ENCODE data around the gene CPZ.

CPZ gene

GRCh38 chr4:8656711-8657380 lies 64.3 kb downstream of the CPZ start:
- no peak for DNase-seq

DNA sequence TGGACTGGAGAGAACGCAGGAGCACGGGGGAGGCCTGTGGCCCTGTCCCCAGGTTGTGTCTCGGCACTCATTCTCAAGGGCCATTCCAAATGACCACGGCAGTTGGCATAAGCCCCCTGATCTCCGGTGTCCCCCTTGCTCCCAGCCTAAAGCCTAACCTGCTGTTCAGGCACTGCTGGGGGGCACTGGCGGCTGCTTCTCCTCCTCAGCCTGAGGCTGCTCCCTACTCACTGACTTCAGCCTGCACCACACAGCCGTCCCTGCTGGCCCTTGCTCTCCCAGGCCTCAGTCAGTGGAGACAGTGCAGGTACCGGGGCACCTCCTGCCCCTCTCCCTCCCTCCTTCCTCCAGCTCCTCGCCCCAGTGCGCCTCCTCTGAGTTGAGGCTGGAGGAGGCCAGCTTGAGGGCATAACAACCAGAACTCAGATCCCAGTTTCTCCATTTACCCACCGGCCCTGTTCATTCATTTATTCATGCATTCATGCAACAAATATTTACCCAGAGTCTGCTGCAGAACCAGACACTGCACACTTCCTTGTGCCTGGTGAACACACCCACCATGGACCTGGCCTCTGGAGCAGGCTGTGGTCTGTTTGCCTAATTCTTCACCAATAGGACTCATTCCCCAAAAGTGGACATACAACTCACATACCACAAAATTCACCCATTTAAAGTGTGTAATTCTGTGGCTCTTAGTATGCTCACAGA lies 65.0 kb downstream of the CPZ start:
- no peak for DNase-seq

GRCh38 chr4:8662776-8663175 lies 70.2 kb downstream of the CPZ start:
- DNase-seq = no peak

GRCh38 chr4:8664031-8664805 lies 71.7 kb downstream of the CPZ start:
- no peak for DNase-seq

DNA sequence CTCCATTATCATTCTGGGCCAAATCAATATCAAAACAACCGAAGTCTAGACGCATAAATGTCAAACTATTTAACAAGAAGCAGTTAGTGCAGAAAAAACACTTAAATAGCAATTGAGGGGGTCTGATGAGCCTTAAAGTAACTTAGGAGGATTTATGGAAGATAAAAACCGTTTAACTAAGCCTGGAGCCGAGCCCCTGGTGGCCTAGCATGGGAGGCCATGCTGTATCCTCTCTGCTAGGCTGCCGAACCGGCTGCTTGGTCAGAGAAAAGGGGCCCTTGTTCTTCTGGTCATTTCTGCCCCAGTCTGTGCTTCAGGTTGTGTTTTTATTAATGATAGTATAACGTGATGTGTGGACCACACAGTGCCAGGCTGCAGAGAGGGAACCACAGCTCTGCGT lies 72.4 kb downstream of the CPZ start:
- DNase-seq = no peak

DNA sequence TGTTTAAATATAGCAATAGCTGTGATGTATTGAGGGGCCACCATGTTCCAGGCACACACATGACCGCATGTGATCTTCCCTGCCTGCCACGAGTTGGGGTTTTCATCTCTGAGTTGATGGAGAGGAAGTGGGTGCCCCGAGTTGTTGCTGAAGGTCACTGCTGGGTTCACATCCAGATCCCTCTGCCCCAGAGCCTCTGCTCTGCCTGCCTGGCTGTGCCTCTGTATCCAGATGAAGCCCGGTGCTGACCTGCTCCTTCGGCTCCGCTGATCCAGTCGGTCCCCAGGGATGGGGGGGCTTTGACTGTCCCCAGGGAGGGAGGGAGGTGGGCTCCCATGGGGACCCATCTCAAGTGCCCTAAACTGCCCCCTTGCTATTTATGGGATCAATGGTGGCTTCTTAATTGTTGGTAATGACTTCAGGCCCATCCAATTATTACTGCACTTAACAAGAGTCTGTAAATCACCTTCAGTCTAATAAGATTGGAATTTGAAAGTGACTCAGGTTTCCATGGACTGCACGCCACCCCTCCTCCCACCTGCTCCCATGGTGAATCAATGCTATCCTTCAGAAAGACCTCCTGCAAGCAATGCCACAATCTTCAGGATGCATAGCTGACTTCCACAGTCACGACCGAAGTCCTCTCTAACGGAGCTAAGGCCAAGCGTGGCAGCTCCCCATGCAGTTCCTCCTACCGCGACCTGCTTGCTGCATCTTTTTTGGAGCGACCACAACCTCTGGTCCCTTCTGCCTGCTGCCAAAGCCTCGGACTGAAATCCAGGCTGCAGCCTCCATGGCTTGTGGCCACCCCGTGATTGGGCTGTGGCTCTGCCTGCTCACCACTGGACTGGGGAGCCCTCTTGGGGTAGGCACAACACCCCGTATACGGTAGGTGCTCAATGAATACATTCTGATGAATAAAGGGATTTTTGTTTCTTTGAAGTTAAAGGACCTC lies 73.1 kb downstream of the CPZ start:
- DNase-seq = no peak

DNA sequence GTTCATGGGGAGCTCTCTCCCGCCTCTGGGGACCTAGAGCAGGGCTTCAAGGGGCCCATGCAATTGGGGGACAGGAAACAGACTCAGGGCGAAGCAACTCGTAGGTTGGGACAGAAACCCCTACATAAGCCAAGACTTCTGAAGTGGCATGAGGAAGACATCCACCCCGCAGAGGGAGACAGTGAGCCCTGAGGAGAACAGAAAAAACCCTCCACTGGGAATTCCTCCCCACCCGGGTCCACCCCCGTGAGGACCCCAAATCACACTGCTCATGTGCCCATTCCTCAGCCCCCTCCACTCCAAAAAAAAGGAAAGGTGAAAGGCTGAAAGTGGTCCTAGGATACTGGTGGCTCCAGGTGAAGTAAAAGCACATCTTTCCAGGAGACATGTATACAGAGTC lies 74.0 kb downstream of the CPZ start:
- no peak for DNase-seq
